Stimulated activated CD4-positive, alpha-beta T cell treated with anti-CD3 and anti-CD28 coated beads, Interleukin-4, amount 100 ng/mL, for 4 hours (primary cell): ENCODE results near the gene GBGT1.
A peak's percentile ranks its signal among the peaks of the same experiment; 100 is the strongest.
"Not testable (repeated sequence)": the region's sequence is repeated elsewhere in the genome, so short reads cannot be mapped to it uniquely, and the experiment has no call there.

Experiments used
- DNase-seq, 2 experiments: peaks; one replicate each; pipeline ENCODE4 v3.0.0-alpha.2; 2020

GBGT1 gene

DNA sequence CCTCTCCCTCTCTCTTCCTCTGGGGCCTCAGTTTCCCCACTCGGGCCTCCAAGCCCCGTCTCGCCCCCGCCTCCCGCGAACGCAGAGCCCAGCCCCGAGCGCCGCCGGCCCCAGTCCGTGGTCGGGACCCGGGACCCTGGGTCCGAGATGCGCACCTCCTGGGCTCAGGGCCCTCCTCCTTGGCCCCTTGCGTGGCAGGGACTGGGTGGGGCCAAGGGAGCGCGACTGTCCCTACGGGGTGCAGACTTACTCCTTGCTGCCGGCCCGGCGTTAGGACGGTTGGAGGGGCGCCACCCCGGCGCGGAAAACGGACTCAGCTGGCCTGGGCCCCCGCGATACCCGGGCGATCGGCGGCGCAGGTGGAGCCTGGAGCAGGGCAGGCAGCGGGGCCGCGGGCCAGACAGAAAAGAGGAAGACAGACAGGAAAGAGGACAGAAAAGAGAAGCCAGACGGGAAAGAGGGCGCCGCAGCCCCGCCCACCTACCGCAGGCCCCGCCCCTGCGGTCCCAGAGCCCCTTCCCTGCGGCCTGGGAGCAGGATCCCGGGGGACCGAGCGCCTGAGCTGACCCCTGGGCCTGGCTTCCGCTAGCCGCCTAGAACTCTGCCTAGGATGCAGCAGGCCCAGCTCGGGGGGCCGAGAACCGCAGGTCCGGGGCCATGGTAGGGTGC lies at the start of gene GBGT1:
Gene GBGT1 (minus strand): TSS at position 411 of the 669 bp plus-strand sequence. CDS start 1,502 bp downstream, outside the sequence.
- peak in 1 of 2 experiments; percentile 32 for DNase-seq

DNA sequence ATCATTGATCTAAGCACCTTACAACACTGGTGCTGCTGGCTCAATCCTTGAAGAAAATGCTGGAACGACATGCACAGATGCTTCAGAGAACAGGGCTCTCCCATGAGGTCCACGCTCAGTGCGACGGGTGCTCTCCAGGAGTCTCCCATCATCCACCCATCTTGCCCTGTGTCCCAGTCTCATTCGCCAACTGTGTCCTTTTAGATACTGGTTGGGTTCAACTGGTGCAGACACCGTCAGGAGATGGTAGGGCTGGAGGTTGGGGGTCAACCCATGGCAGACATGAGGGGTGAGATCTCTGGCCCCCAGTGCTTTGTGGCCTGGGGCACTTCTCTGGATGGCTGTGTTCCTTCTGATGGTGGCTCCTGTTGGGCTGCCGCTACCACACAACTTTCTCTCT lies 46.9 kb upstream of the GBGT1 start:
- no peak for DNase-seq

DNA sequence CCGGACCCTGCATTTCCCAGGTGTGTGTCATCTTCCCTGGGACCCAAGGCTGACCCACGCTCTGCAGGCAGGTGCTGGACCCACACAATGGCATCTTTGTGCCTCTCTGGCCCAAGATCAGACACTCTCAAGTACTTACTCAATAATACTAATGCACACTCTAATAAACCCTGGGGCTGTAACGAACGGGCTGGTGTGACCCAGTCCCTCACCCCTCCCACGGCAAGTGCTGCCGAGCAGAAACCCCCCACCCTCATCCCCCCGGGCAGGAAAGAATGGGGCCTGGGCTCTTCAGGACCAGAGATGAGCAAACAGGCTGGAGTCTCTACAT lies 46.5 kb upstream of the GBGT1 start:
- no peak for DNase-seq

DNA sequence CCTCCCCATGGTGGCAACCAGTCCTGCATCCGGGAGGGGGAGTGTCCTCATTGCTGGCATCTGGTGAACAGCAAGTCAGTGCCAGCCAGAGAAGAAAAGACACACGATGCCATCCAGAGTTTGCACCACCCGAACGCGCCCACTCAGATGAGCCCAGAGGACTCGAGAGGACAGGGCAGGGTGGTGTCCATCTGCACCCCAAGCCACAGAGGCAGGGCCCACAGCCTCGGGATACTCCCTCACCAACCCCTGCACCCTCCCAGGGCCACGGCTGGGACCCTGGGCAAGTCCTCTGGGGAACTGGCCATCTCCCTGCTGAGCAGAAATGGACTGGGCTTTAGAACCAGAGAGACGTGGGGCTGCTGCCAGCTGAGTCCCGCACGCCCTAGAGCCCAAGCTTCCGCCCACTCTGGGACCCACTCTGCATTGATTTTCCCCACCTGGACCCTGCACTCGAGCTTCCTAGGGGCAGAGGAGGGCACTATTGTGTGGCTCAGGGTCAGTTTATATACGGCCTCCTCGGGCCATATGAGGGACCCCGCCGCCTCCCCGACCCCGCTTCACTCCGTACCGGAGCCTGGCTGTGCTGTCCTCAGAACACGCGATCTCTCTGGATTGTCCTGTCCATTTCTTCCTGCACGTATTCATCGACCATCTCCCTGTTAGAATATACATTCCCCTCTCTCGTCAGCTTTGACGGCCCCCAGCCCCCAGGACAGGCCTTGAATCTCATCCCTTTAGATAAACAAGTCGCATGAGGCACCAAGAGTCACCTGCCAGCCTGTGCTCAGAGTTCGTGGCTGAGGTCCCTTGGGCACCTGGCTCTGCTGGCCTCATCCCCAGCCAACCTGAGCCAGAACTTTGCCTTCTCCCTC lies 45.9 kb upstream of the GBGT1 start:
- not testable (repeated sequence) for DNase-seq

DNA sequence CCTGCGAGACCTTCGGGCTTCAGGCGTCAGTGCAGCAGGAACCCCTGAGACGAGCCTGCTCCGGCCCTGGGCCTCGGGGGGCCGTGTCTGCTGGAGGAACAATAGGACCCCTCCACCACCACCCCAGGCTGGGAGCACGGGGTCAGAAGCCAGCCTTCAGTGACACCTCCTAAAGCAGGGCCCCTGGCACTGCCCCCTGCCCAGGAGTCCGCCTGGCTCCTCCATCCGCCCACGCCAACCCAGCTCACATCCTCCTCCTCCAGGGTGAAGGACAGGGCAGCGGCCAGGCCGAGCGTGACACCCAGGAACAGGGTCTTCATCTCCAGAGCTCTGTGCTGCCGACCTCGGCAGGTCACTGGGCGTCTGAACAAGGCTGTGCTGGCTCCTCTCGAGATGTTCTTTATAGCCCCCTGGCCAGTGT lies 45.2 kb upstream of the GBGT1 start, which contains the start of gene OBP2B:
Gene OBP2B (minus strand): TSS at position 371 of the 421 bp plus-strand sequence. CDS start 51 bp downstream, at position 320.
- DNase-seq, result not testable (repeated sequence)

DNA sequence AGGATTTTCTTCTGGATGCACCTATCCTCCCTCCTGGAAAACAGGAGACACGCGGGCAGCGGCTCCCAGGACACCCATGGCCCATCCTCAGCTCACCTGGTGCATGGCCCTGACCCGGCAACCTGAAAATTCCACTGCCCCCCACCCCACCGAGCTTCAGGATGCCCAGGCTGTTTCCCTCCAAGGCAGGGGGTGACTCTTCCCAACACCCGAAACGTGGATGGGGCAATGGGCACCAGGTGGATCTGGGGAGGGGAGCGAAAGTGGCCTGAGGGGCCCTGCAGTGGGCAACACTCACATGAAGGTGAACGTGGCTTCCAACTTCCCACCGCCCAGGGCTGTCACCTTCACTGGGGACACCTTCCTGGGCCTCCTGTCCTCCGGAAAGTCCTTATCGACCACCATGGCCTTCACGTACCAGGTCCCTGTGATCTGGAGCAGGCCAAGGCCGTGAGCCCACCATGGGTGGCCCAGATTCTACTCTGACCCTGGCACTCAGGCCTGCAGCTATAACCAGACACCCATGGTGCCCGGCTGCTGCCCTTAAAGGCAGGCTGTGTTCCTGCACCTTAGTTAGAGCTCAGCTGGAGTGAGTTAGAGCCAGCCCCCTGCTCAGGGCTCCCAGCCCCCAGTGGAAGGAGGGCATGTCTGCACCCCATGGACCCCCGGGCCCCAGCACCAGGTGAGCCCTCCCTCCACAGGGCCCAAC lies 44.6 kb upstream of the GBGT1 start:
- not testable (repeated sequence) for DNase-seq

DNA sequence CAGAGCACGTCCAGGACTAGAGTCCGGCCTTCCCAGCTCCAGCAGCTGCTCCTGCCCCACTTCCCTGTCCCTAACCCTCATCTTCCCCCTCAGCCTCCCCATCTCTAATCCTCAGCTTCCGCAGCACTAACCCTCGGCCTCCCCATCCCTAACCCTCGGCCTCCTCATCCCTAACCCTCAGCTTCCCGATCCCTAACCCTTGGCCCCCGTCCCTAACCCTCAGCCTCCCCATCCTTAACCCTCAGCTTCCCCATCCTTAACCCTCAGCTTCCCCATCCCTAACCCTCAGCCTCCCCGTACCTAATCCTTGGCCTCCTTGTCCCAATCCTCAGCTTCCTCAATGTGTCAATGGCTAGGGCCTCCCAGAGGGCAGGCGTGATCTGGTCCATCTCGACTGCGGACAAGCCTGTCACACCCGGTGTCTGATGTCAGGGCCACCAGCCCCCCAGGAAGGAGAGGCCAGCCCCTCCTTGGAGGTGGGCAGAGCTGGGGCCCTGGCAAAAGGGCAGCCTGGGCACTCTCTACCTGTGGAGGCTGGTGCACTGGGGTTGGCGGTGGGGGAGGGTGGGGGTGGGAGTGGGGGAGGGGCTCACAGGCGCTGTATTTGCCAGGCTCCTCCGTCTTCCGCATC lies 43.9 kb upstream of the GBGT1 start:
- no peak for DNase-seq

DNA sequence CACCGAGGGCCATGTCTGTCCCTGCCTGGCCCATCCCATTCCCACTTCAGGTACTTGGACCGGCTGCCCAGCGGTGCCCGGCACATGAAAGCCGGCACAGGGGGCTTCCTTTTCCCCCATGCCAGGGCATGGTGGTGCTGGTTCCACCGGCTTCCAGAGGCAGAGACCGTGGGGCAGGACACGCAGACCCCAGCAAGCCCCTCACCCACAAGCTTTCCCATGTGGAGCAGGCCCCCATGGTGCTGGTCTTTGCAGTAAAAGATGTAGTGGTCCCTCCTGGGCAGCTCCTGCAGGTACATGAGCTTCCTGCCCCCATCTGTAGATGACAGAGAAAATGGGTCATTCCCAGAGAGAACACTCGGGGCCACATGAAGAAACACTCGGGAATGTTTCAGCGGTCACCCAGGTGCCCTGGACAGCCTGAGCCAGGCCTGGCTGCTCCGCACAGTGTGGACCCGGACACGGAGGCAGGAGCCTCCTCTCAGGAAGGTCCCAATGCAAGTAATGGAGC lies 43.4 kb upstream of the GBGT1 start:
- no peak for DNase-seq

DNA sequence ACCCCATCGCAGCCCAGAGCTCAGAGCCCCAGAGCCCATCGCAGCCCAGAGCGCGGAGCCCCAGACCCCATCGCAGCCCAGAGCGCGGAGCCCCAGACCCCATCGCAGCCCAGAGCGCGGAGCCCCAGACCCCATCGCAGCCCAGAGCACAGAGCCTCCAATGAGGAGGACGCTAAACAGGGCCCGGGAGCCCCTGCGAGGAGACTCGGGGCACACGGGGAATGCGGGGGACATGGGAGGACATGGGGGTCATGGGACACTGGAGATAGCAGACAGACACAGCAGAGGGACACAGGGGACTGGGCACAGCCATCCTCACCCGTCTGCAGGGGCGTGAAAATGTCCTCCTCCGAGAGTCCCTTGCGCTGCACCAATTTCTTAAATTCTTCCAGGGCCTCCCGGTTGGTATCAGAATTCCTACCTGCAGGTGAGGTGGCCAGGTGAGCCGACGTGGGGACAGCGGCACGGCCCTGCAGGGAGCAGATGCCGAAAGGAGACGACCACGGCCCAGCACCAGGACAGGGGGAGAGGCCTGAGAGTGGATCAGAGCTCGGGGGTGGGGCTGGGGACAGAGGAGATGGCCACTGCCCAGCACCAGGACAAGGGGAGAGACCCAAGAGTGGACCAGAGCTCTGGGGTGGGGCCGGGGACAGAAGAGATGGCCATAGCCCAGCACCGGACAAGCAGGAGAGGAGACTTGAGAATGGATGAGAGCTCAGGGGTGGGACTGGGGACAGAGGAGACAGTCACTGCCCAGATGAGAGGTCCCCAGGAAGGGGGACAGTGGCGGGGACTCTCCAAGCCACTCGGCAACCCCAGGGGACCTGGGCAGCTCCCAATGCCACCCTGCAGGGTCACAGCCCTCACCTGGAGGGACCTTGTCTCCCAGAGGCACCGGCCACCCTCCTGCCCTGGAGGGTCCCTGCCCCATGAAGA lies 42.5 kb upstream of the GBGT1 start:
- DNase-seq, result no peak

DNA sequence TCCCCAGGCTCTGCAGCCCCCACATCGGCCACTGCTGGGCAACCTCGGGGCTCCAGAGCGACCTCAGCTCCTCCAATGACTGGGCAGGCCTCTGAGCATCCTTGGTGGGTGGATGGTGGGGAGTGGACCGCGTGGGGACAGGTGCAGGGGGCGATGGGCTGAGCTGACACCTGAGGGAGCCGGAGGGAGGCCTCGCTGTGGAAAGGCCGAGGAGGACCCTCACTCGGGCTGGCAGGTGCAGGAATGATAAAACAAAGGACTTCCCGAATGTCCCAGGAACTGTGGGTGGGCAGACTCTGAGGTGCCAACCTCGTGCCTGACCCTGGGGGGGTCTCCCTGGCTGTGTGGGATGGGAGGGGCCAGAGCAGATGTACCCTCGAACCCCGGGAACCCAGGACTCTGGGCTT lies 41.8 kb upstream of the GBGT1 start:
- DNase-seq, result not testable (repeated sequence)

DNA sequence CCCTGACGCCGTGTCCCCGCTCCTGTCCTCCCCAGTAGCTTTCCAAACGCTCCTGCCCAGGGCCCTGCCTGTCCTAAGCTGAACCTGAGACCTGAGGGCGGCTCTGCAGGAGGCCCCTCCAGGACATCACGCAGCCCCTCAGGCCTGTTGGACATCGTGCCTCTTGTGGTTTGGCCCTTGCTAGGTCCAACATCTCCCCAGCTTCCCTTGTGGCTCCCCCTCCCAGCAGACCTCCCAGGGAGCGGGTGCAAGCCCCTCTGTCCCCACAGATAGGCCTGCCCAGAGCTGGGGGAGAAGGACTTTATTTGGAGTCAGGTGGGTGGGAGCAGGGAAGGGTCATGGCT lies 41.3 kb upstream of the GBGT1 start:
- no peak for DNase-seq

DNA sequence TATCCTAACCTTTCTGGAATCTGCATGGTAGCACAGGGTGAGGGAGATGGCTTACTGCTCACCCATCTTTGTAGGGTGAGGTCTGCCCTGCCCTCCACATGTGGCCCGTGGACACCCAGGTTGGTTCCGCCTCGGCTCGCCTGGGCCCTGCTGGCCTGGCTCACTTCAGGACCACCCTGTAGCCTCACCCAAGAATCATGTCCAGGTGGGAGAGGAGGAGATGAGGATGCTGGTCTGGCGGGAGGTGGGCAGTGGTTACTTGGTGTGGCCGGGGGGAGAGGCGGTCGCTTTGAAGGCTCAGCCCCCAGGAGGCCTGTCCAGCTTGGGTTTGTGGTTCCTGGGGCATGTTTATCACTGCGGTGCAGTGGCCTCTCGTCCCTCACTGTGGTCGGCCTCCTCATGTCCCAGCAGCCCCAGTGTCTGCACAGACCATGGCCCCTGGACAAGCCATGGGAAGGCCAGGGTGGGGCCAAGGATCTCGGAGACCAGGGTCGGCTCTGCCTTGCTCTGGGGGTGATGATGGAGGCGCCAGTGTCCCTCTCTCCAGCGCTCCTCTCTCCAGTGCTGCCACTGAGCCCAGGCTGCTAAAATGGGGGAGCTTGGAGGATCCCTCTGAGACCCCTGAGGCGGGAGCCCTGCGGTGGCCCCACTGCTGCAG lies 40.8 kb upstream of the GBGT1 start:
- DNase-seq, result no peak

DNA sequence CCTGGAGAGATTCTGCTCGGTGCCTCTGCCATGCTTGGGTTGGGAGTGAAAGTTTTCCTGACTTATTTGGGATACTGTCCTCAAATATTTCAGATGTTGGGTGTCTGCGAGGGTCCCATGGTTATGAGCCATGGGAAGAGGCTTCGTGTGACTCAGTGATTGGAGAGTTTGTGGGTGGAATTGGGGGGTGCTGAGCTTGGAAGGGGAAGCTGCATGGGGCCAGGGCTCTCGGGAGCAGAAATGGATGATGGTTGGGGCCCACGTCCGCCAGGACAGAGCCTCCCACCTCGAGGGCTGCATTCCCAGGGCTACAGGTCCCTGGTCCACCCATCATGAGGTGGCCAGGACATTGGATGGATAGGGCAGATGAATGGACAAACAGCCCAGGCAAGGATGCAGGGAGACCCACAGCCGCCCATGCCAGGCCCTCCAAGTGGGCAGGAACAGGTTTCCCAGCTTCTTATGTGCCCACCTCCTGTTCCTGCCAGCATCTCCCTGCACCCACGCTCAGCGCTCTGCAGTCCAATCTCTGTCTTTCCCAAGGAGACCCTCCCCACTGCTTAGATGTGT lies 39.9 kb upstream of the GBGT1 start:
- no peak for DNase-seq

DNA sequence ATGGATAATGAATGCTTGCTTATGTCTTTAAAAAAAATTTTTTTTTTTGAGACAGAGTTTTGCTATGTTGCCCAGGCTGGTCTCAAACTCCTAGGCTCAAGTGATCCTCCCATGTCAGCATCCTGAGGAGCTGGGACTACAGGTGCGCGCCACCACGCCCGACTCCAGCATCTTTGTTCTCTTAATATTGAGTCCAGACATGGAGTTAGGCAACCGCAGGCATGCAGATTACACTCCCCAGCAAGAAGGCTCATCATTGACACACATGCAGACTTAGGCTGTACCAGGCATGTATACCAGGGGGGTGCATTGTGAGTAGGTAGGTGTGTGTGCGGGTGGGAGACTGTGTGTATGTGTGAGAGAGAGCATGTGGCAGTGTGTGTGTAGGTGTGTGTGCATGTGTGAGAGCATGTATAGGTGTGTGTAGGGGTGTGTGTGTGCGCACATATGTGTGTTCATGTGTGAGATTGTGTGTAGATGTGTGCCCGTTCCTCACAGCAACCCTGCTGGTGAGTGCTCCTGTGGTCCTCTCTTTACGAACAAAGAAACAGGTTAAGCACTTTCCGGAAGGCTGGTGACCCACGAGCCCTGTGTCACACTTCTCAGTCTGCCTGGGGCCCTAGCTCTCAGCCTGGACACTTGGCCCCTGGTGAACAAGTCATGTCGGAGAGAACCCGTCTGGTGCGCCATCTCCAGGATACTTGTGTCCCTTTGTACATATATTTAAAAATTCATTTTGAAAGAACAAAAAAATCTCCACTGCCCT lies 39.2 kb upstream of the GBGT1 start:
- no peak for DNase-seq

DNA sequence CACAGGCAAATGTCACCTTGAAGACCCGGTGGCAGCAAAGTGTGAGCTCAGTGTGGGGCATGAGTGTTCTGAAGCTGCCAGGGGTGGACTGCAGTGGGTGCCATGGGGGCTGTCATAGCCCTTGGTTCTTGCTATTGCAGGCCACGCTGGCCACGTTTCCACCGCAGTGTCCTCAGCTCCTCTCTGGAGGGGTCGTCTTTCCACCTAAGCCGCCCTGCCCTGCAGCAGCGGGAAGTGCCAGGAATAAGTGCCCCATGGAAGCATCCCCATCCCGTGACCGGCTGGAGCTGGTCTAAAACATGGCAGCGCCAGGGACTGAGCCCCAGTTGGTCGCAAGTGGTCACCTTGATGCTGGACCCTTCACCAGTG lies 38.4 kb upstream of the GBGT1 start:
- DNase-seq, result no peak

DNA sequence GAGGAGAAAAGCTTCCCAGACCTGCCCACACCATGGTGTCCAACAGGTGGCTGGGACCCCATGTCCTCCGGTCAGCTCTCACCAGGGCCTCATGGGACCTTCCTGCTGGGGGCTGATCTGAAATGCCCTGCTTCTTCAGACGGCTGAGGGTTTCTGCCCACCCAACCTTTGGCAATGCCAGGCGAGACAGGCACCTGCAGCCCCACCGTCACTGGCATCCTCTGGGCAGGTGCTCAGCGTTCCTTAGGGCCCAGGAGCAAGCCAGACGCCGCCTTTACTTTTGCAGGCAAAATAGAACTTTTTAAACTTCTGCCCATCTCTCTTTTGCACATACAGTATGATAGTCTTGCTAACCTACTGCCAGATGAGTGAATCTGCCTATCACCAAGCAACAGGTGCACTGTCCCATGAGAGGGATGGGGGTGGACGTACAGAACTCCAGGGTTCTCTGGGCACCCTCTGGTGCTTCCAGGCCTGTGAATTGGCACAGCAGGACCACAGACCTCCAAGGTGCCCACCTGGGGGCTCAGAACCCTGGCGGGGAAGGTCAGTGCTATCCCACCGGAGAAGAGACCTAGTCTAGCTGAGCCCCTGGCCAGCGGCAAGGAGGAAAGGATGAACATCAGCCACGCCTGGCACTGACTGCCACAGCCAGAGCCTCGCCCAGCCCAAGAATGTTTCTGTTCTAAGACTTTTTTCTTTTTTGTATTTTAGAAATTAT lies 37.9 kb upstream of the GBGT1 start:
- DNase-seq, result no peak

DNA sequence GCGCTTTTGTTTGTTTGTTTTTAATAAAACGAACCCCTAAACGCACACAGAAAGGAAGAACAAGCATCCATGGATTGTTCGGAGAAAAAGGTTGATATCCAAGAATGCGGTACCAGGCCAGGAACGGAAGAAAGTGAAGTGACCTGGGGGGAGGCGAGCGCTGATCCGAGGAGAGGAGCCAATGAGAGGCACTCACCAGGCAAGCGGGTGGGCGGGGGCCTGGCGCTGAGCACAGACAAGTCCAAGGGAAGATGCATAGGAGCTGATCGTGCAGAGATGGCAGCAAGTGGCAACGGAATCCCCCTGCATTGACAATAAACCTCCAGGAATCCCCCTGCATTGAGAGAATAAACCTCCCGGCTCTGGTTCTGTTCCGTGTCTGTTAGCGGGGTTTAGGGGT lies 36.9 kb upstream of the GBGT1 start:
- no peak for DNase-seq

DNA sequence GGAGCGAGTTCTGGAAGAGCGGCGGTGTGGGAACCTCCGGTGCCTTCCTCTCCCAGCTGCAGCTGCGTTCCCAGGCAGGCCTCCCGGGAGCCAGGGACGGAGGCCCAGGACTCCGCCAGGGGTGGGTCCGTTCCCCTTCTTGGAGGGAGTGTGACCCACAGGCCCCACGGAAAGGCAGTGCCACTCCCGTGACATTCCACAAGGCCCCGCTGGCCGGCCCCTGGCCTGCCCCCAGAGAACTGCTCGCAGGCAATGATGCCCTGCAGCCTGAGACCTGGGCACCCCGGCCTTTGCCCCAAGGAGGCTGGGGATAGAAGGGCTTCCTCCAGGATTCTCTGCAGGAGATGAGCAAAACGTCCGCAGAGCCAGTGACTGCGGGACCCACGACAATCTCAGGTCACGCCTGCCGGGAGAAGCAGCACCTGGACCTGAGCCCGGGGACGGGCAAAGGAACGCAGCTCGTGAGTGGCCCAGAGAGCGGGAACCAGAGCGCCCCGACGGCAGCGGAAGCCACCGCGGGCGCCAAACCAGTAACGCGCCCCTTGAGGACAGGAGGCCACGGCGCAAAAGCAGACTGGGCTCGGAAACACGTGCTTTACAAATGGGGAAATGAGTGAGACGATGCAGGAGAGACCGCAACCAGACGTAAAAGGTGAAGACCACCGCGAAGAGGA lies 36.1 kb upstream of the GBGT1 start:
- peak; percentile 18 to 26 for DNase-seq

DNA sequence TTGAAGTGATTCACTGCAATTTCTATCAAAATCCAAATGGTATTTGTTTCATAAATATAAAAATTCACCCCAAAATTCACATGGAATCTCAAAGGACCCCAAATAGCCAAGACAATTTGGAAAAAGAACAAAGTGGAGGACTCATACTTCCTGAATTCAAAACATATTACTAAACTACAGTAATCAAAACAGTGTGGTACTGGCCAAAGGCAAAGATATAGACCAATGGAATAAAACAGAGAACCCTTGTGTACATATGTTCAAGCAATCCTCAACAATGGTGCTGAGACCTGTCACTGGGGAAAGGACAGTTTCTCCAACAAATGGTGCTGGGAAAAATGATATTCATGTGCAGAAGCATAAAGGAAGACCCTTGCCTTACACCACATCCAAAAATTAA lies 31.3 kb upstream of the GBGT1 start:
- DNase-seq, result no peak
